ENCODE data around the gene SEC23IP.

SEC23IP gene

GRCh38 chr10:119957451-119957850 is 64.9 kb downstream of the SEC23IP start:
- DNase-seq (ENCODE audit: extremely low spot score) = no peak
- no peak for TF ChIP-seq CTCF (IDR thresholded peaks at IDR 0.05; ENCODE audit: control extremely low read depth, extremely low read depth, low read depth, missing control alignments)
- ChIA-PET CTCF (no interaction called here), POLR2A (no interaction called here)

- CTCF ChIA-PET = no interaction called here
- no peak for DNase-seq (ENCODE audit: extremely low spot score)
- POLR2A ChIA-PET = no interaction called here
- TF ChIP-seq CTCF (IDR thresholded peaks at IDR 0.05; ENCODE audit: control extremely low read depth, extremely low read depth, low read depth, missing control alignments) = no peak
Measured at GRCh38 chr10:119962837-119963236, 70.3 kb downstream of the SEC23IP start.

- CTCF ChIA-PET = no interaction called here
Measured at GRCh38 chr10:119967066-119967465, 74.5 kb downstream of the SEC23IP start.

GRCh38 chr10:119969609-119970008 is 77.1 kb downstream of the SEC23IP start:
- ChIA-PET CTCF (no interaction called here), POLR2A (no interaction called here)

More at GRCh38 chr10:119967066-119967465, 74.5 kb downstream of the SEC23IP start:
- DNase-seq (ENCODE audit: extremely low spot score) = no peak
- POLR2A ChIA-PET = no interaction called here
- no peak for TF ChIP-seq CTCF (IDR thresholded peaks at IDR 0.05; ENCODE audit: control extremely low read depth, extremely low read depth, low read depth, missing control alignments)

GRCh38 chr10:119970107-119970506 is 77.6 kb downstream of the SEC23IP start:
- no peak for DNase-seq (ENCODE audit: extremely low spot score)
- TF ChIP-seq CTCF (IDR thresholded peaks at IDR 0.05; ENCODE audit: control extremely low read depth, extremely low read depth, low read depth, missing control alignments) = no peak
- ChIA-PET POLR2A (no interaction called here), CTCF (interaction anchor here (1.0 kb wide), 1 partner anchor 16 kb away, joined by 3 read pairs; no protein-coding TSS in a partner anchor)

More at GRCh38 chr10:119969609-119970008, 77.1 kb downstream of the SEC23IP start:
- no peak for TF ChIP-seq CTCF (IDR thresholded peaks at IDR 0.05; ENCODE audit: control extremely low read depth, extremely low read depth, low read depth, missing control alignments)
- DNase-seq (ENCODE audit: extremely low spot score) = no peak

GRCh38 chr10:119970963-119971362 is 78.4 kb downstream of the SEC23IP start:
- no peak for DNase-seq (ENCODE audit: extremely low spot score)
- ChIA-PET POLR2A (no interaction called here), CTCF (interaction anchor here (1.0 kb wide), 1 partner anchor 16 kb away, joined by 3 read pairs; no protein-coding TSS in a partner anchor)
- no peak for TF ChIP-seq CTCF (IDR thresholded peaks at IDR 0.05; ENCODE audit: control extremely low read depth, extremely low read depth, low read depth, missing control alignments)

GRCh38 chr10:119973281-119973680 is 80.8 kb downstream of the SEC23IP start:
- ChIA-PET CTCF (no interaction called here), POLR2A (no interaction called here)
- DNase-seq (ENCODE audit: extremely low spot score) = no peak
- TF ChIP-seq CTCF (IDR thresholded peaks at IDR 0.05; ENCODE audit: control extremely low read depth, extremely low read depth, low read depth, missing control alignments) = no peak
